Nephron (organoid): Measurements from ENCODE around the gene CAMK2D.

Source experiments
- H3K27ac Mint-ChIP-seq, 3 experiments: 2 replicates each; pipeline ENCODE4 v1.8.0; 2020; ENCODE audit warnings: mixed read lengths in 3 of 3, mild to moderate bottlenecking in 2 of 3, moderate library complexity in 1 of 3
- H3K27me3 Mint-ChIP-seq: 2 replicates; pipeline ENCODE4 v1.8.0; 2021; ENCODE audit warnings: low read depth, mild to moderate bottlenecking, moderate library complexity, mixed read lengths
- H3K36me3 Mint-ChIP-seq: 2 replicates; pipeline ENCODE4 v1.8.0; 2020; ENCODE audit warnings: low read depth, mixed read lengths
- H3K4me1 Mint-ChIP-seq: 2 replicates; pipeline ENCODE4 v1.8.0; 2020; ENCODE audit warnings: mixed read lengths
- H3K4me3 Mint-ChIP-seq, 3 experiments: 2 replicates each; pipeline ENCODE4 v1.8.0; 2020; ENCODE audit warnings: mild to moderate bottlenecking in 3 of 3, mixed read lengths in 3 of 3, moderate library complexity in 2 of 3
- H3K9me3 Mint-ChIP-seq: 2 replicates; pipeline ENCODE4 v1.8.0; 2020; ENCODE audit warnings: mixed read lengths
- TF ChIP-seq, protein P1 (sequence below), 3 experiments: fragments of 200-600 bp; sonication (generic); IDR thresholded peaks; one replicate each; pipeline ENCODE4 v1.5.0; 2021; ENCODE audit warnings: antibody characterized with exemption in 3 of 3; ENCODE audit not compliant: unreplicated experiment in 3 of 3

Gene CAMK2D

DNA sequence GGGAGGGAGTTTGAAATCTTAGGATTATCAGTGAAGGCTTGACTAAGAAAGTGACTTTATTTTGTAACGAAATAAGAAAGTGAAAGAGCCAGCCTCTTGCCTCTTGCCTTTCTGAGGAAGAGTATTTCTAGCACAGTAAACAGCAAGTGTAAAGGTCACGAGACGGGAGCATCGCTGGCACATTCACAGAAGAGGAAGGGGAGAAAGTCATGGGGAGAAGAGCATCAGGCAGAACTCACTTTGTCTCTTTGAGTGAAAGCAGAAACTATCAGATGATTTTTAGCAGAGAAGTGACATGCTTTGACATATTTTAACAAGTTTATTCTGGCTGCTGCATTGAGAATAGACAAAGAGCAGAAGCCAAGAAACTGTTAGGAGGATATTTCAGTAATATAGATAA is 313.8 kb downstream of the CAMK2D start:
- H3K4me3 Mint-ChIP-seq: no peak overlapping the region

DNA sequence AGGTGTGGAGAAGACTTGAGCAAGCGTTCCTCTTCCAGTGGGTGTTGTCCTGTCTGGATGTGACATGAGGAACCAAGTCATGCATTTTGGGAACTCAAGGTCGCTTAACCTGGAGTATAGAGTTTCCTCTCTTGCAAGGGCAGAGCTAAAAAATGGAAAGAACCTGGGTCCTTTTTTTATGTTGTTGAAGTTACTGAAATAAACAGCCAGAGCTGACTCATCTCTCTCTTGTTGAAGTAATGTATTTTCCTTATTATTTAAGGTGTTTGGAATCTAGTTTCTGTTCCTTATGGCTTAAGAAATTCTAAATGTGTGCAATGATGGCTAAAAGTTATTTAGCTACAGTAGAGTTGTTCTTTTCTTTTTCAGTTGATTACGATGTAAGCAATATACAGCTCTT is 314.5 kb downstream of the CAMK2D start:
- Mint-ChIP-seq H3K36me3 (peaks cover 5% of the 10 kb centered on the region), H3K27ac (no peak overlapping the region), H3K9me3 (no peaks in the 10 kb centered on the region), H3K27me3 (no peaks in the 10 kb centered on the region), H3K4me3 (no peak overlapping the region), H3K4me1 (peaks cover 34% of the 10 kb centered on the region)
- TF ChIP-seq, protein P1, sequence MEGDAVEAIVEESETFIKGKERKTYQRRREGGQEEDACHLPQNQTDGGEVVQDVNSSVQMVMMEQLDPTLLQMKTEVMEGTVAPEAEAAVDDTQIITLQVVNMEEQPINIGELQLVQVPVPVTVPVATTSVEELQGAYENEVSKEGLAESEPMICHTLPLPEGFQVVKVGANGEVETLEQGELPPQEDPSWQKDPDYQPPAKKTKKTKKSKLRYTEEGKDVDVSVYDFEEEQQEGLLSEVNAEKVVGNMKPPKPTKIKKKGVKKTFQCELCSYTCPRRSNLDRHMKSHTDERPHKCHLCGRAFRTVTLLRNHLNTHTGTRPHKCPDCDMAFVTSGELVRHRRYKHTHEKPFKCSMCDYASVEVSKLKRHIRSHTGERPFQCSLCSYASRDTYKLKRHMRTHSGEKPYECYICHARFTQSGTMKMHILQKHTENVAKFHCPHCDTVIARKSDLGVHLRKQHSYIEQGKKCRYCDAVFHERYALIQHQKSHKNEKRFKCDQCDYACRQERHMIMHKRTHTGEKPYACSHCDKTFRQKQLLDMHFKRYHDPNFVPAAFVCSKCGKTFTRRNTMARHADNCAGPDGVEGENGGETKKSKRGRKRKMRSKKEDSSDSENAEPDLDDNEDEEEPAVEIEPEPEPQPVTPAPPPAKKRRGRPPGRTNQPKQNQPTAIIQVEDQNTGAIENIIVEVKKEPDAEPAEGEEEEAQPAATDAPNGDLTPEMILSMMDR (IDR thresholded peaks at IDR 0.05; ENCODE audit: unreplicated experiment in 3 of 3): no peak

More for the DNA sequence above, 313.8 kb downstream of the CAMK2D start:
- Mint-ChIP-seq H3K27me3 (no peaks in the 10 kb centered on the region), H3K36me3 (peaks cover 5% of the 10 kb centered on the region), H3K27ac (no peak overlapping the region), H3K4me1 (peaks cover 35% of the 10 kb centered on the region), H3K9me3 (no peaks in the 10 kb centered on the region)
- TF ChIP-seq, protein P1 (IDR thresholded peaks at IDR 0.05; ENCODE audit: unreplicated experiment in 3 of 3): no peak

DNA sequence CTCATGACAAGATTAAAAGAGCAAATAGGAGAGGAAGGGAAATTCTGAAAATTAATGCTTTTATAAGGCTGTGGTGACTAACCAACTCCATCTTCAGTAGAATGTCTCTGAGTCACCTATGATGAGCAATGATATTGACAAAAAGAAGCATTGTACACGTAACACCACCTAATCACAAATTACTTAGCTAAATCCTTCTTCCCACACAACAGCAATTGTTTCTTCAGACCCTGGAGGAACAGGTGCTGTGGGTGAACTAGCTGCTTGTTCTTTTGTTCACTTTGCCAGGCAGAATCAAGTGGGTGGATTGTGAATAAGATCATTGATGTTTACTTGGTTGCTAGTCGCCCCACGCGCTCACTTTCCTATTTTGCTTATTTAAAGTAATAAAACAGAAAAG is 315.5 kb downstream of the CAMK2D start:
- Mint-ChIP-seq H3K27ac (peak overlapping the region in 2 of 3 experiments; percentile 45 to 81), H3K36me3 (no peaks in the 10 kb centered on the region), H3K27me3 (no peaks in the 10 kb centered on the region), H3K4me1 (peaks cover 26% of the 10 kb centered on the region), H3K4me3 (peak overlapping the region in 1 of 3 experiments; percentile 5), H3K9me3 (no peaks in the 10 kb centered on the region)
- TF ChIP-seq, protein P1 (IDR thresholded peaks at IDR 0.05; ENCODE audit: unreplicated experiment in 3 of 3): no peak

DNA sequence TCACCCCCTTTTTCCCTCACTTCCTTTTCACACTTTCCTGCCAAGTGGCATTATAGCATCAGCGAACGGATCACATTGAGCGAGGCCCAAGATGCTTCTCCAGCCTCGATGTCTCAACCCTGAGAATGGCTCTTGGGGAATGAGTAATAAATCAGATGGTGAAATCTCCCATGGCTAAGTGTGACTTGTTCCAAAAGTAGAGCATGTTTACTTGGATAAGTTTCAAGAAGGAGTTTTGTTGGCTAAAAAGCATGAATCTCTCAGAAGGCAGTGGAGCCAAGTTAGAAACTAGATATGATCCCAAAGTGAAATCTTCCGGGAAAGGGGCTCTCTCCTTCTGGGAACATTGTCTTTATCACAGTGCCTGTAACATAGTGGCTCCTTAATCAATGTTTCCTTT is 316.3 kb downstream of the CAMK2D start:
- H3K36me3 Mint-ChIP-seq: no peaks in the 10 kb centered on the region
- H3K4me1 Mint-ChIP-seq: peaks cover 26% of the 10 kb centered on the region
- peak overlapping the region; percentile 11 to 81 (median 45) for H3K27ac Mint-ChIP-seq
- TF ChIP-seq, protein P1 (IDR thresholded peaks at IDR 0.05; ENCODE audit: unreplicated experiment in 3 of 3): no peak
- H3K27me3 Mint-ChIP-seq: no peaks in the 10 kb centered on the region
- no peaks in the 10 kb centered on the region for H3K9me3 Mint-ChIP-seq
- H3K4me3 Mint-ChIP-seq: peak overlapping the region in 1 of 3 experiments; percentile 20

DNA sequence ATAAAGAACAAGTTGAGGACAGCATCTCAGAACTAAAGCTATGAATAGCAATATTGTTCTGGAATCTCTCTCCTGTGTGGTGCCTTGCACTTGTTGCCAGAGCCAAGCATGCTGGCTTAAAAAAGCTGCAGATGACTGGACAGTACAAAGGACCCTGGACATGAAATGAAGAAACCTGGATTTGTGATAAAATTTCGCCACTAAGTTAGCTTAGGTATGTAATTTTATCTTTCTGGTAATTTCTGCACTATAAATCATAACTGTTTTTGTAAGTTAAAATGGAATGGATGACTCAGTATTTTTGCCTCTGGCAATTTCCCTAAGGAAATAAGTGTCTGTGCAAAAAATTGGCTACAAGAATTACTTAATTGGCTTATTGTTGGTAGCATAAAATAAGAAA is 317.2 kb downstream of the CAMK2D start:
- peak overlapping the region in 1 of 3 experiments; percentile 21 for H3K4me3 Mint-ChIP-seq

DNA sequence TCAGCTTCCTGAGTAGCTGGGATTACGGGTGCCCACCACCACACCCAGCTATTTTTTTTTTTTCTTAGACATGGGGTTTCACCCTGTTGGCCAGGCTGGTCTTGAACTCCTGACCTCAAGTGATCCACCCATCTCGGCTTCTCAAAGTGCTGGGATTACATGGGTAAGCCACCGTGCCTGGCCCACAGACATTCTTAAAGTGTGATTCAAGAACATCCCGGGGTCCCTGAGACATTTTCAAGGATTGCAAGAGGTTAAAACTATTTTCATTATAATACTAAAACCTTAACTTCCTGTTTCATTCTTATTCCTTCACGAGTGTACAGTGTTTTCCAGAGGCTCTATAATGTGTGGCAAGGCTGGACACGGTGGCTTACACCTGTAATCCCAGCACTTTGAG is 318.7 kb downstream of the CAMK2D start:
- Mint-ChIP-seq H3K27ac (no peak overlapping the region), H3K27me3 (no peaks in the 10 kb centered on the region), H3K9me3 (no peaks in the 10 kb centered on the region)

More for the DNA sequence above, 317.2 kb downstream of the CAMK2D start:
- Mint-ChIP-seq H3K27me3 (no peaks in the 10 kb centered on the region), H3K36me3 (no peaks in the 10 kb centered on the region), H3K27ac (peak overlapping the region in 2 of 3 experiments; percentile 20 to 81), H3K4me1 (peaks cover 27% of the 10 kb centered on the region), H3K9me3 (no peaks in the 10 kb centered on the region)
- TF ChIP-seq, protein P1 (IDR thresholded peaks at IDR 0.05; ENCODE audit: unreplicated experiment in 3 of 3): no peak

More for the DNA sequence above, 318.7 kb downstream of the CAMK2D start:
- peaks cover 42% of the 10 kb centered on the region for H3K4me1 Mint-ChIP-seq
- TF ChIP-seq, protein P1 (IDR thresholded peaks at IDR 0.05; ENCODE audit: unreplicated experiment in 3 of 3): no peak
- H3K4me3 Mint-ChIP-seq: no peak overlapping the region
- H3K36me3 Mint-ChIP-seq: no peaks in the 10 kb centered on the region
